ENCODE data around the gene RNU1-1.
"Not testable (repeated sequence)": the region's sequence is repeated elsewhere in the genome, so short reads cannot be mapped to it uniquely, and the experiment has no call there.

Gene RNU1-1

GRCh38 chr1:16534239-16534828 lies 20.2 kb upstream of the RNU1-1 start:
- not testable (repeated sequence) for H3K79me2 ChIP-seq (ENCODE audit: insufficient read depth, low read length); H3K9ac ChIP-seq (ENCODE audit: low read length); H3K9me3 ChIP-seq (ENCODE audit: insufficient read depth, low read length); H3K9me2 ChIP-seq (replicated peaks; ENCODE audit: insufficient read depth, low read length); H4K20me1 ChIP-seq (ENCODE audit: low read depth, low read length); H3F3A ChIP-seq (ENCODE audit: insufficient read depth); H3K4me2 ChIP-seq (ENCODE audit: low read depth, low read length, poor library complexity, severe bottlenecking); H3K27me3 ChIP-seq (ENCODE audit: low read length); H2AFZ ChIP-seq (ENCODE audit: low read depth, low read length, severe bottlenecking); H3K27ac ChIP-seq (ENCODE audit: low read depth, low read length); H3K36me3 ChIP-seq (ENCODE audit: low read length); H3K4me3 ChIP-seq (ENCODE audit: insufficient read depth, low read length, poor library complexity, severe bottlenecking)

DNA sequence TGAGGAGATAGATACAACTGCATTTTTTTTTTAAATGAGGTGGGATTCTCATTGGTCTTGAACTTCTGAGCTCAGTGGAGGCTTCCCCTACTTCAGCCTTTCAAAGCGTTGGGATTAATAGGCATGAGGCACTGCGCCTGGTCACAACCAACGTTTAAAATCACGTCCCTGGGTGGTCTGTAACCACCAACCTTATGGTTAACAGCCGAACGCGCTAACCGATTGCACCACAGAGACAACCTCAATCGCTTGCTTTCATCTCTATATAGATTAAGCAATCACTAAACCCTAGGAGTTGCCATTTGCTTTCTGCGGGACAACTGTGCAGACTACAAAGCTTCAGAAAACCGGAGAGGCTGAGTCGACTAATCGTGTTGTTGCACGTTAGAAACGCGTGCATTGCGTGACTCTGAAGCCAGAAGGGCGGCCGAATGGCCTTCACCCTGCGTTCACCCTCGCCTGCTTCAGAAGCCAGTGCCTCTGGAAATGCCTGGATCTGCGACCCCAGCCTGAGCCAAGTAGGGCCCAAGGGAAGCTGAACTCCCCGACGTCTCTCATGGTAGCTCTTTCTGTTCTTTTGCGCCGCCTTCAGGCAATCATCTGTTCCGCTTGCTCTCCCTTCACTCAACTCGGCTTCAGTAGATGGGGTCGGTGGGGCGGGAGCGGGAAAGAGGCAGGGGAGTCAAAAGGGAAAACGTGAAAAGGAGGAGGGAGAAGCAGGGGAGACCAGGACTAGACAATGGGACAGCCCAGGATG lies 18.3 kb upstream of the RNU1-1 start:
- not testable (repeated sequence) for H3K9me2 ChIP-seq (replicated peaks; ENCODE audit: insufficient read depth, low read length); H3K9ac ChIP-seq (ENCODE audit: low read length); H3K79me2 ChIP-seq (ENCODE audit: insufficient read depth, low read length); H3K36me3 ChIP-seq (ENCODE audit: low read length); H3K9me3 ChIP-seq (ENCODE audit: insufficient read depth, low read length); H4K20me1 ChIP-seq (ENCODE audit: low read depth, low read length); H3K4me3 ChIP-seq (ENCODE audit: insufficient read depth, low read length, poor library complexity, severe bottlenecking); H3F3A ChIP-seq (ENCODE audit: insufficient read depth); H3K27me3 ChIP-seq (ENCODE audit: low read length); H2AFZ ChIP-seq (ENCODE audit: low read depth, low read length, severe bottlenecking); H3K4me2 ChIP-seq (ENCODE audit: low read depth, low read length, poor library complexity, severe bottlenecking); H3K27ac ChIP-seq (ENCODE audit: low read depth, low read length)

DNA sequence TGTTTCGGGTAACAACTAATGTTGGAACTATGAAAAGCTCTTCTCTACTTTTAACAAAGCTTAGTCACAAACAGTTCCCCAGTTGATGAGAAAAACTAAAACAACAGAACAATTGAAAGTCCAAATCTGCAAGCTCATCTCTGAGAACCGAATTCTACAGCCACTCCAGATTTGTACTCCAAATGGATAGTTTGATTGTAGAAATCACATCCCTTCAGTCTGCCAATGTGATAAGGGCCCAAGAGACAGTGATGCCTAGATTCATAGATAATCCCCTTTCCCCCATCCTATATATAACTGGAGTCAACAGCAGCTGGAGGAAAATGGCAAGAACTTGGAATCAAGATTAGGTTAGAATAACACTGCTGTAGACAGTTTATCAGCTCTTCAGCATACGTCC lies 14.3 kb upstream of the RNU1-1 start:
- H3K9me3 ChIP-seq (ENCODE audit: insufficient read depth, low read length); H3K9me2 ChIP-seq (replicated peaks; ENCODE audit: insufficient read depth, low read length); H2AFZ ChIP-seq (ENCODE audit: low read depth, low read length, severe bottlenecking); H3K27ac ChIP-seq (ENCODE audit: low read depth, low read length); H3K4me3 ChIP-seq (ENCODE audit: insufficient read depth, low read length, poor library complexity, severe bottlenecking); H3K79me2 ChIP-seq (ENCODE audit: insufficient read depth, low read length); H3K27me3 ChIP-seq (ENCODE audit: low read length); H3K9ac ChIP-seq (ENCODE audit: low read length); H3K4me2 ChIP-seq (ENCODE audit: low read depth, low read length, poor library complexity, severe bottlenecking); H3K36me3 ChIP-seq (ENCODE audit: low read length); H3F3A ChIP-seq (ENCODE audit: insufficient read depth); H4K20me1 ChIP-seq (ENCODE audit: low read depth, low read length): not testable (repeated sequence)

DNA sequence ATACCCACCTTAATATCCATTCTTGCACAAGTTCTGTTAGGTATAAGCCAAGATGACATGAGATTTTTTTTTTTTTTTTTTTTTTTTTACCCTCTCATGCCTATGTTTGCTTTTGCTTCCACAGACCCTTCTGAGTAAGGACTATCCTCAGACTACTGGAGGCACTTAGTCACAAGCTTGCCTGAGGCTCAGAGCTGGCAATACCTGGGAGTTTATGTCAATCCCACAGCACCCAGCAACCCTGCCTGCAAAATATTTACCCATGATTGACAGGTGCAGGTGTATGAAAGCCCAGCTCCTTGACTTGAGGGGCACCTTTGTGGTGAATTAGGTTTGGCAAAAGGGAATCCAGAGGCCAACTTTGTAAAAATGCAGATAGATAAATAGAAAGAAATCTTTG lies 11.7 kb upstream of the RNU1-1 start:
- H3K4me2 ChIP-seq (ENCODE audit: low read depth, low read length, poor library complexity, severe bottlenecking); H4K20me1 ChIP-seq (ENCODE audit: low read depth, low read length); H3K27ac ChIP-seq (ENCODE audit: low read depth, low read length); H3F3A ChIP-seq (ENCODE audit: insufficient read depth); H3K36me3 ChIP-seq (ENCODE audit: low read length); H3K79me2 ChIP-seq (ENCODE audit: insufficient read depth, low read length); H3K4me3 ChIP-seq (ENCODE audit: insufficient read depth, low read length, poor library complexity, severe bottlenecking); H2AFZ ChIP-seq (ENCODE audit: low read depth, low read length, severe bottlenecking); H3K27me3 ChIP-seq (ENCODE audit: low read length); H3K9ac ChIP-seq (ENCODE audit: low read length); H3K9me3 ChIP-seq (ENCODE audit: insufficient read depth, low read length); H3K9me2 ChIP-seq (replicated peaks; ENCODE audit: insufficient read depth, low read length): not testable (repeated sequence)

GRCh38 chr1:16521679-16522078 lies 7.6 kb upstream of the RNU1-1 start:
- H3K9me3 ChIP-seq (ENCODE audit: insufficient read depth, low read length); H3K36me3 ChIP-seq (ENCODE audit: low read length); H3K4me2 ChIP-seq (ENCODE audit: low read depth, low read length, poor library complexity, severe bottlenecking); H3K27ac ChIP-seq (ENCODE audit: low read depth, low read length); H3F3A ChIP-seq (ENCODE audit: insufficient read depth); H3K27me3 ChIP-seq (ENCODE audit: low read length); H4K20me1 ChIP-seq (ENCODE audit: low read depth, low read length); H3K9ac ChIP-seq (ENCODE audit: low read length); H3K79me2 ChIP-seq (ENCODE audit: insufficient read depth, low read length); H3K9me2 ChIP-seq (replicated peaks; ENCODE audit: insufficient read depth, low read length); H2AFZ ChIP-seq (ENCODE audit: low read depth, low read length, severe bottlenecking); H3K4me3 ChIP-seq (ENCODE audit: insufficient read depth, low read length, poor library complexity, severe bottlenecking): not testable (repeated sequence)

DNA sequence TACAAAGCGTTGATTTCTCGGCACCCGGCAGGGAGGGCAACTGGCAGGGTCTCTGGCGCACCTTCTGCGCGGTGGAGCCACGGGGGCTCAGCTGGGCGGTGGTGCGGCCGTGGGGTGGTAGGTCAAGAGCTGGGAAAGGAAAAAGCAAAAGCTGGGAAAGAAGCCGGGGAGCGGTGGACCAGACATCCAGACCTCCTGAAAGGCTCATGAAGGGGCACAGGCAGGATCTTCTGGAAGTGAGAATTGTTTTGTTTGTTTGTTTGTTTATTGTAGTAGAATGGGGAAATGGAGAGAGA lies 7.2 kb upstream of the RNU1-1 start:
- no peaks in the 10 kb centered on the region for H3K9me2 ChIP-seq (replicated peaks; ENCODE audit: insufficient read depth, low read length)
- H3K36me3 ChIP-seq (ENCODE audit: low read length), result no peaks in the 10 kb centered on the region
- no peak overlapping the region for H3K4me3 ChIP-seq (ENCODE audit: insufficient read depth, low read length, poor library complexity, severe bottlenecking)
- H3K27me3 ChIP-seq (ENCODE audit: low read length), result no peaks in the 10 kb centered on the region
- no peak overlapping the region for H3K4me2 ChIP-seq (ENCODE audit: low read depth, low read length, poor library complexity, severe bottlenecking)
- no peaks in the 10 kb centered on the region for H4K20me1 ChIP-seq (ENCODE audit: low read depth, low read length)
- no peak for TF ChIP-seq CTCF (IDR thresholded peaks at IDR 0.05; ENCODE audit: insufficient read depth, low read length, poor library complexity, severe bottlenecking)
- TF ChIP-seq EZH2phosphoT487 (conservative IDR thresholded peaks at IDR 0.05; ENCODE audit: low read length), result no peak
- H3K9me3 ChIP-seq (ENCODE audit: insufficient read depth, low read length), result no peaks in the 10 kb centered on the region
- no peak overlapping the region for H2AFZ ChIP-seq (ENCODE audit: low read depth, low read length, severe bottlenecking)
- H3F3A ChIP-seq (ENCODE audit: insufficient read depth), result no peaks in the 10 kb centered on the region
- no peak overlapping the region for H3K9ac ChIP-seq (ENCODE audit: low read length)
- H3K27ac ChIP-seq (ENCODE audit: low read depth, low read length), result no peak overlapping the region
- no peaks in the 10 kb centered on the region for H3K79me2 ChIP-seq (ENCODE audit: insufficient read depth, low read length)

DNA sequence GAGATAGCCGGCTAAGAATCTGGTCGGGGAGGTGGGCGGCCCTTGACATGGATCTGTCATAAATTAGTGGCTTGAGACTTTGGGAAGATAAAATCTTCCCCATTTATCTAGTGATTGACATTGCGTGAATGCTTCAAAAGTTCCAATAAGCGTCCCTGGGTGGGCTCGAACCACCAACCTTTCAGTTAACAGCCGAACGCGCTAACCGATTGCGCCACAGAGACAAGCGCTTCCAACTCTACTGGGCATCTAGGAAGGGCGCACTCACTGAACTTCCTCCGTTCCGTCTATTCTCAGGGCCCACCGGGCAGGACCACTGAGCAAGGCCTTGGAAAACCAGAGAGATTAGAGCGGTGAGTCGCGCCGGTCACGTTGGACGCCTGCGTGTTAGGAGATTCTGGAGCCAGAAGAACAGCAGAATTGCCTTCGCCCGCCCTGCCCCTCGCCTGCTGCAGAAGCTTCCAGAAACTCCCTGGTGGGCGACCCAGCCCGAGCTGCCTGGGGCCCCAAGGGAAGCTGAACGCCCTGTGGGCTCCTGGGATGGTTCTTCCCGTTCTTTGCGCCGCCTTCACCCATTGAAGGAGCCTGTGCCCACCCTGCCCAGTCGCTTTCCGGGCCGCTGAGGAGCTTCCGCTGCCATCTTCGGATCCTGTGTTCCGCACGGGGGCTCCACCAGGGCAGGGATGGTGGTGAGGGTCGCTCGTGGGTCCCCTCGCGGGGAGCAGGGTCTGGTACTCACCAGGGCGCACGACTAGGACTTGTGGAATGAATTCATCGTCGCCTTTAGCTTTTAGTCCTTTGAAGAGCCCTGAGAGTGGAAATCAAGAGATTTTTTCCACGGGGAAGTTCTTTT lies 6.6 kb upstream of the RNU1-1 start:
- H3K36me3 ChIP-seq (ENCODE audit: low read length); H4K20me1 ChIP-seq (ENCODE audit: low read depth, low read length); H3K9me2 ChIP-seq (replicated peaks; ENCODE audit: insufficient read depth, low read length); H3F3A ChIP-seq (ENCODE audit: insufficient read depth); H3K27me3 ChIP-seq (ENCODE audit: low read length); H3K79me2 ChIP-seq (ENCODE audit: insufficient read depth, low read length); H3K4me3 ChIP-seq (ENCODE audit: insufficient read depth, low read length, poor library complexity, severe bottlenecking); H3K9me3 ChIP-seq (ENCODE audit: insufficient read depth, low read length); H2AFZ ChIP-seq (ENCODE audit: low read depth, low read length, severe bottlenecking); H3K4me2 ChIP-seq (ENCODE audit: low read depth, low read length, poor library complexity, severe bottlenecking); H3K27ac ChIP-seq (ENCODE audit: low read depth, low read length); H3K9ac ChIP-seq (ENCODE audit: low read length): not testable (repeated sequence)
